HG03469 (cell line): Measurements from ENCODE around the gene RLN3.

ENCODE experiments used
- ATAC-seq: cut with Tn5 transposase; IDR thresholded peaks from one replicate; pipeline ENCODE4 v1.9.1; 2021; ENCODE audit warnings: mild to moderate bottlenecking, moderate library complexity, moderate number of reproducible peaks; ENCODE audit not compliant: unreplicated experiment

Gene RLN3

DNA sequence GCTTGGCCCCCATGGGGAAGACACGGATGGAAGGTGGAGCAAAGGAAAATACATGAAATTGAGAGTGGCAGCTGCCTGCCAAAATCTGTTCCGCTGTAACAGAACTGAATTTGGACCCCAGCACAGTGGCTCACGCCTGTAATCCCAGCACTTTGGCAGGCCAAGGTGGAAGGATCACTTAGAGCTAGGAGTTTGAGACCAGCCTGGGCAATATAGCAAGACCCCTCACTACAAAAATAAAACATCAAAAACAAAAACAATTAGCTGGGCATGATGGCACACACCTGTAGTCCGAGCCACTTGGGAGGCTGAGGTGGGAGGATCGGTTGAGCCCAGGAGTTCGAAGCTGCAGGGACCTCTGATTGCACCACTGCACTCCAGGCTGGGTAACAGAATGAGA is 24.5 kb downstream of the RLN3 start:
- no peak for ATAC-seq

DNA sequence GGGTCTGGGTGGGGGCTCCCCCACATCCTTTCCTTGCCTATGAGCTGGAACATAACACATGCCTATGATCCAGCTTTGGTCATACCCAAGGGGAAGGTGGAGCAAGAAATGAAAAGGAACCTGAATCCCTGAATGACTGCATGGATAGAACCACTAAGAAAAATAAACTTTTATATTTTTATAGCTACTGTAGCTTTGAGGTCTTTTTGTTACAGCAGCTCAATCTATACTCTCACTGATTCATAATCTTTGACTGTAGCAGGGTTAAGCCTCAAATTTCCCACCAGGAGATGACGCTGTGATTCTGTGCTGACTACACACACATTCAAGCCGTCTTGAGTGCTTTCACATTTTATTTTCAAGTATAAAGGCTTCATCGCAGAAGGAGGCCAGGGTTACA is 25.1 kb downstream of the RLN3 start:
- no peak for ATAC-seq

DNA sequence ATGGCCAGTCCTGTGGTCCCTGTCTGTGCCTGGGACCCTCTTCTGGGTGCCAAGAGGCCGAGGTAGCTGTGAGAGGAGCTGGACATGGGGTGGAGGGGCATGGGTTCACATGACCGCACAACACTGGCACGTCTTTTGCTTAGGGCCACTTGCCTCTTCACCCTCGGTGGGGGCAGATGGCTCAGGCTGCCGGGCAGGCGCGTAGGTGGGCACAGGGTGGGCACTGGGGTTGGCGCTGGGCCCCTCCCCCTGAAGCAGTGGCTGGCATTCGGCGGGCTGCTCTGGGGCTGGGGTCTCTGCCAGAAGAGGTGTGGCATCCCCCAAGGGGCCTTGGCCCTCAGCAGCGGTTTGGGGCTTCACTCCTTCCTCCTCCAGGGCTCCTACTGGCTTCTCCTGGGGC is 25.6 kb downstream of the RLN3 start:
- no peak for ATAC-seq

DNA sequence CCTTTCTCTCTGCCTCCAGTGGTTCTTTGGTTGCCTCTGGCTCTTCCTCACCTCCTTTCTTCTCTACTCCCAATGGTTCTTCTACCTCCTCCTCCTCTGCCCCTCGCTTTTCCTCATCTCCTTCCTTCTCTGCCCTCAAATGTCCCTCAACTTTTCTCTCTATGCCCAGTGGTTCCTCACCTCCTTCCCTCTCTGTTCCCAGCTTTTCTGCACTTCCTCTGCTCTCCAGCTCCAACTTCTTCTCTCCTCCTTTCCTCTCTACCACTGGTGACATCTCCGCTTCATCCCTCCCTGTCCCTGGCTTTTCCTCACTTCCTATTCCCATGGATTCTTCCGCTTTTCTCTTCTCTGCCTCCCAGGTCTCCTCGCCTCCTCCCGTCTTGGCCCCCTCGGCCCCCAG is 26.2 kb downstream of the RLN3 start:
- ATAC-seq: no peak

DNA sequence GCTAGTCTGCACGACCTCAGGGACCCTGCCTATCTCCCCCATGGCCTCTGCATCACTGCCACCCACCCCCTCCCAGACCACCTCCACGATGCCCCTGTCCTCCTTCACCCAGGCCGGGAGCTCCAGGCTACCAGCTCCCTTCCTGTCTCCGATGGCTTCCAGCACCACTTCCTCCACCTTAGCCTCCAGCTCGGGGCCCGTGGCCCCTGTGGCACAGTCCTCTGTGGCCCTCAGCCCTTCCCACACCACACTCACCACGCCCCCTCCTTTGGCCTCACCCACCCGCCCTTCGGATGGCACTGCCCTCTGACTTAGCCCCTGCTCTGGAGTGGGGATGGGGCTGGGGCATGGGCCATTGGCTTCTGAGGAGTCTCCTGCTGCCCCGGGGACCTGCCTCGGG is 26.8 kb downstream of the RLN3 start:
- ATAC-seq: no peak

DNA sequence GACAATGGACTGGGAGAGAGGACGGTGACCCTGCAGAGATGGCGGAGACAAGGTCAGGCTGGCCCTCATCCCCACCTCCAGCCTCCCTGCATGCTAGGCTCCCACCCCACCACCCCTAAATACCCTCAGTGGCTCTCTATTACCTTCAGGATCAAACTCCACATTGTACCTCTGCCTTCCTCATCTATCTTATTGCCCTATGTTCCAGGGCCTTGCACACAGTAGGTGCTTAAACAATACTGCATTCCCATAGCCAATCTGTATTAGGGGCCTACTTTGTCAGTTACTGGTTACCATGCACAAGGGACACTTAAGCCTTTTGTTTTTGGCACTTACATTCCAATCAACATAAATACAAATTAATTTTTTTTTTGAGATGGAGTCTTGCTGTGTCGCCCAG is 27.4 kb downstream of the RLN3 start:
- ATAC-seq: no peak

DNA sequence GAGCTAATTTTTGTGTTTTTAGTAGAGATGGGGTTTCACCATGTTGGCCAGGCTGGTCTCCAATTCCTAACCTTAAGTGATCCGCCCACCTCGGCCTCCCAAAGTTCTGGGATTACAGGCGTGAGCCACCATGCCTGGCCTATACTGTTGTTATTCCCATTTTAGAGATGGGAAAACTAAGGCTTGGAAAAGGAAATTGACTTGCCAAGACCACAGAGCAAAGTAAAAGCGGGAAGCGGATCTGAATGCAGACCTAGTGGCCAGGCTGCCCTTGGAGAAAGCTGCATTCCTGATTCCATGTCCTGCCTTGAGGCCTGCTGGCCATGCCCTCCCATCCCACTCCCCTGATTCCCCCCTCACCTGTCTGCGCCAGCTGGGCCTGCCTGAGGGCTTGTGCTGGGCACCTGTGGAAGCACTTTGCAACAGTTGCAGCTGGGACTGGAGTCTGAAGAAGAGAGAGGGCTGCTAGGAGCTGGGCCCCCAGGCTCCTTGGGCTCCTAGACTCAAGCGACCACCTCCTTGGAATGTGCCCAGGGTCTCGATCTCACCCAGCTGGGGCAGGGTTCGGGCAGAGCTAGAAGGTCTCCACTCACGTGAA is 28.2 kb downstream of the RLN3 start:
- ATAC-seq: no peak

DNA sequence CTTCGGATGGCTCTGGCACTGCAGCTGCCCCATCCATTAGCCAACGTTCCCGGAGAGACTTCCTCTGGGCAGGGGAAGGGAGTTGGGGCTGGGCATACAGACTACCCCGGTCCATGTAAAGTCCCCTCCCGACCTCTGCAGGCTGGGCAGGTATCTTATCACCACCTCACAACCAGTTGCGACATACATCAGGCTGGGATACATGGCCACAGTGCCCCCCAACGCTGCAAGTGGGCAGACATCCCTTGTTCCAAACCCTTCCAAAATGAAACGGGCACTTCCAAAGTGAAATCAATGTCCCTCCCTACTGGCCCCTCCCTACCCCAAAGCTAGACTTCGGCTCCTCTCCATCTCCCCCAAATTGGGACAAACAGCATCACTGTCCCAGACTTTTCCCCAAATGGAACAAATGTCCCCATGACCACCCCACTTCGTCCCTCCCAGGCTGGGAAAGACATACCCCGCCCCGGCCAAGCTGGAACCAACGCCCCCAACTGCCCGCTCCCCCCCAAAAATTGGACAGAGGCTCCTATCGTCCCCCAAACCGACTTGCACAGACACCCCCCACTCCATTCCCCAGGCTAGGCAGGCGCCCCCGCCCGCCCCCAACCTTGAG is 28.9 kb downstream of the RLN3 start:
- ATAC-seq: no peak

DNA sequence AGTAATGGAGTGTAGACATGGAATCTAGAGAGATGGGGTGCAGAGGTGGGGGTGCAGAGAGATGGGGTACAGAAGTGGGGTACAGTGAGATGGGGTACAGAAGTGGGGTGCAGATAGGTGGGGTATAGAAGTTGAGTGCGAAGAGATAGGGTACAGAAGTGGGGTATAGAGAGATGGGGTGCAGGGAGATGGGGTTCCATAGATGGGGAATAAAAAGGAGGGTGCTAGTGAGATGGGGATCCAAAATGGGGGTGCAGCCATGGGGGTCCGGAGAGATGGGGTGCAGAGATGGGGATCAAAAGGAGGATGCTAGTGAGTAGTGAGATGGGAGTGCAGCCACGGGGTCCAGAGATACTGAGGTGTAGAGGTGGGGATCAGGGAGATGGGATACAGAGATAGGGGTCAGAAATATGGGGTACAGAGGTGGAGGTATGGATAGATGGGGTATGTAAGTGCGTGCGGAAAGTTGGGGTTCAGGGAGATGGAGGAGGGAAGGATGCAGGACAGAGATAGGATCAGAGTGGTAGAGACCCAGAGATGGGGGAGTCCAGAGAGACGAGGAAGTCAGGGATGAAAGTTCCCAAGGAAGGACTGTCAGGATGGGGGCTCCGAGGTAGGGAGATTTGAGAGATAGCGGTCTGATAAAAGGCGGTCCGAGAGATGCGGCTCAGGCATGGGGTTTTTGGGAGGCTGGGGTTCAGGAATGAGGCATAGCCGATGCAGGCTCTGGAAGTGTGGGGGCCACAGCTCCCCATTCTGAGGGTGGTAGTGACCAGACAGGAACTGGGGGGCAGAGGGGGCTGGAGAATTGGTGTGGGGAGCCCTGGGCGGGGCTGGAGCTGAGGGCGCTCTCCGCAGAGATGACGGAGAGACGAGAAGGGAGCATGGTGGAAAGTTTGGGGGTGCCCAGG is 30.5 kb downstream of the RLN3 start:
- ATAC-seq: no peak

DNA sequence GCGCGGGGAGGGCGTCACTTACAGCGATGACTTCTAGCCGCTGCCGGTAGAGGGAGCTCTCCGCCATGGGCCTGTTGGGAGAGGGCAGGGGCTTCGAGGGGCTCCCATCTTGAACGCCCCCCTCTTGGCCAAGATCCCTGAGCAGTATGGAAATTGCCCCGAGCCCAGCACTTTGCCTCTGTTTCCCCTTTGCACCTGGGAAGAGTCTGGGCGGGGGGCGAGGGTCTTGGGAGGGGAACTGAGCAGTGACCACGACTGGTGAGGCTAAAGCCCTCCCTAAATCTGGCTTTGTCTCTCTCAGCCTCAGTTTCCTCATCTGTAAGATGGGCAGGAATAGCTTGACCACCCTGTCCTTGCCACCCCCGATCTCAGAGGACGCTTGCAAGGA is 31.1 kb downstream of the RLN3 start:
- no peak for ATAC-seq

DNA sequence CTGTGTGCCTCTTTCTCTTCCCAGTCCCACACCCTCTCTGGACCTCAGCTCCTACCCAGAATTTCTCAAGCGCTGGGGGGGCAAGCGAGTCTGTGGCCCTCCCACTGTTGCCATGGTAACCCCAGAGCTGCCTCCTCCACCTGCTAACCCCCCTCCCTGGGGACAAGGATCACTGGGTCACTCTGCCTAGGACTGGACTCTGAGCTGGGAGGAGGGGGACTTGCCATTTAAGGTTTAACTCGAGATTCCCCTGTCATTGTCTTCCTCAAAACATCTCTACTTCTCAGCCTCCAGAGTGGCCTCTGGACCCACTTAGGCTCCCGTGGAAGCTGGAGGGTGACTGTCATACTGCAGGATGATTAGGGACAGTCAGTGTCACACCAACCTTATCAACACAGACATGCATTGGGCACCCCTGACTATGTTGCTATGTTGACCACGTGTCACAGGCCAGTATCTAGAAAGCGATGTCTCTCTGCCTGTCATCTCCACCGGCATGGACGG is 31.8 kb downstream of the RLN3 start:
- ATAC-seq: no peak

DNA sequence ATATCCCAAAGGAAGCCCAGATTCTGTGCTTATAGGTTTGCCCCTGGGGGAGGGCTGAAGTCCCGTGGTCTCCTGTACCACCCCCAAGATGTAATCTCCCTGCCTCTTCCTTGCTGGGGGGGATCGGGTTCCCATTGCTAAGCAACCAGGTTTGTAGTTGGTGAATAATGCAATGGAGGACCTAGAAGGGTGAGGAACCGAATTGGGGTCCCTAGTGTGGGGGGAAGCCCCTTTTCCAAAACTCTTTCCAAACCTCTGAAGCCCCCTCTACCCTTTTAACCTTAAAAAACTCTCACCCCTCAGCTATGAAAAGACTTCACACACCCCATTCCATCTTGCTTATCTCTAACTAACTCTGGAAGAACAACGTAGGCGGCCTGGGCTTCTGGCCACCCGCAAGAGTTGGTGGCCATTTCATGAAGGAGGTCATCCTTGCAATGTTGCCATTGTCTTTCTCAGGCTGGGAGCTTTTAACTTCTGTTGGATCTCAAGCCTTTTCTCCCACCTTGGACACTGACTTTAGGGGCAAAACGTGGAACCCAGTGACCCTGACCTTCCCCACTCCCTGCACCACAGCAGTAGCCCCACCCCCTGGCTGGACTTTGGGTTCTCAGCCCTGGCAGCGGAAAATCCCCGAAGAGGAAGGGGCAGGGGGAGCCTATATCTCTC is 33.3 kb downstream of the RLN3 start:
- no peak for ATAC-seq

DNA sequence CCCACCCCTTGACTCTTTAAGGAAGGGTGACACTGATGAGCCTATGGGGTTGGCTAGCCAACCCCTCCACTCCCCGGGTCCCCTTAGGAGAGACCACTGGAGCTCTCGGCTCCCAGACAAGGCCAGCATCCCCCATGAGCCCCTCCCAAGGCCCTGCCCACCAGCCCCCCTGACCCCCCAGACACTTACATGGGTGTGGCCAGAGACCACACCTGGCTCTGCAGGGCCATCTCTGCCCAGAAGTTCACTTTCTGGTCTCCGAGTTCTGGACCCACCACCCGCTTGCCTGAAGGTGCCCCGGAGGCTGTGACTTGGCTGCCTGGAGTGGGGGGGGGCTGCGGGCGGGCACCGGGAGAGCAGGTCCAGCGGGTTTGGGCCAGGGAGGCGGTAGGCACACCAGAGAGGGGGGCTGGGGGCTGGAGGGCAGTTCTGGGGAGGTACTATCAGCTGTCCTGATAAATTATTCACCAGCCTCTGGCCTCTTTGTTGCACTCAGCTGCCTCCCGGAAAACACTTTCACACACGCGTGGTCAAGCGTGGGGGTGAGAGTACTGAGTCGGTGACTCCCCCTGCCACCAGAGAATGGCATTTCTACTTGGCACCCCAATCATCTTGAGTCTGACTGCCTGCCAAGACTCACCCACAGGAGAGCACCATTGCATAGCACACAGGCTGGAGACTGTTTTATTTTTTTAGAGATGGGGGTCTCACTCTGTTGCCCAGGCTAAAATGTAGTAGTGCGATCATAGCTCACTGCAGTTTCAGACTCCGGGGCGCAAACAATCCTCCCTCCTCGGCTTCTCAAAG is 34.0 kb downstream of the RLN3 start, which contains the start of gene PALM3:
Gene PALM3 (minus strand): TSS at position 326 of the 807 bp plus-strand sequence. CDS start 96 bp downstream, at position 230.
- no peak for ATAC-seq

DNA sequence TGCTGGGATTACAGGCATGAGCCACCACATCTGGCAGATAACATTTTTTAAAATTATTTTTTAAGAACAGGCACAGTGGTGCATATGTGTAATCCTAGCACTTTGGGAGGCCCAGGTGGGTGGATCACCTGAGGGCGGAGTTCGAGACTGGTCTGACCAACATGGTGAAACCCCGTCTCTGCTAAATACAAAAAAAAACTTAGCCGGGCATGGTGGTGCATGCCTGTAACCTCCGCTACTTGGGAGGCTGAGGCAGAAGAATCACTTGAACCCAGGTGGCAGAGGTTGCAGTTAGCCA is 34.6 kb downstream of the RLN3 start:
- no peak for ATAC-seq

DNA sequence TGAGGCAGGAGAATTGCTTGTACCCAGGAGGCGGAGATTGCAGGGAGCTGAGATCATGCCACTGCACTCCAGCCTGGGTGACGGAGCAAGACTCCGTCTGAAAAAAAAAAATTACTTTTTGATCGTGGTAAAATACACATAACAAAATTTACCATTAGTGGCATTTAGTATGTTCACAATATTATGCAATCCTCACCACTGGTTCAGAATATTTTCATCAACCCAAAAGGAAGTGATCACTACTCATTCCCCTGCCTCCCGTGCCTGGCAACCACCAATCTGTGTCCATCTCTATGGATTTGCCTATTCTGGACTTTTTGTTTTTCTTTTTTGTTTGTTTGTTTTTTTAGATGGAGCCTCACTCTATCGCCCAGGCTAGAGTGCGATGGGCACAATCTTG is 35.2 kb downstream of the RLN3 start:
- ATAC-seq: no peak

DNA sequence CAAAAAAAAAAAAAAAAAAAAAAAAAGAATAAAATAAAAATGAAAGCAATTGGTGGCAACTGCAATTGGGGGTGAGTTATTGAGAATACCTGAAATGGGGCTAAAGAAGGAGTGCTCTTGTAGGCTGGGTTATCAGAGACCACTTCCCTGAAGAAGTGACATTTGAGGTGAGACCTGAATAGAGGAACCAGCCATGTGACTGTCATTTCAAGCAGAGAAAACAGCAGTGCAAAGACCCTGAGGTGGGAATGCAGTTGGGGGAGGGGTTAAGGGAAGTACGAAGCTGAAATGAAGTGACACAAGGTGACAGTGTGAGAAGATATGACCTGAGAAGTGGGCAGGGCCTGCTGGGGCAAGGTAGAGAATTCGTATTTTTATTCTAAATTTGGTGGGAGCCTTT is 38.2 kb downstream of the RLN3 start:
- no peak for ATAC-seq

DNA sequence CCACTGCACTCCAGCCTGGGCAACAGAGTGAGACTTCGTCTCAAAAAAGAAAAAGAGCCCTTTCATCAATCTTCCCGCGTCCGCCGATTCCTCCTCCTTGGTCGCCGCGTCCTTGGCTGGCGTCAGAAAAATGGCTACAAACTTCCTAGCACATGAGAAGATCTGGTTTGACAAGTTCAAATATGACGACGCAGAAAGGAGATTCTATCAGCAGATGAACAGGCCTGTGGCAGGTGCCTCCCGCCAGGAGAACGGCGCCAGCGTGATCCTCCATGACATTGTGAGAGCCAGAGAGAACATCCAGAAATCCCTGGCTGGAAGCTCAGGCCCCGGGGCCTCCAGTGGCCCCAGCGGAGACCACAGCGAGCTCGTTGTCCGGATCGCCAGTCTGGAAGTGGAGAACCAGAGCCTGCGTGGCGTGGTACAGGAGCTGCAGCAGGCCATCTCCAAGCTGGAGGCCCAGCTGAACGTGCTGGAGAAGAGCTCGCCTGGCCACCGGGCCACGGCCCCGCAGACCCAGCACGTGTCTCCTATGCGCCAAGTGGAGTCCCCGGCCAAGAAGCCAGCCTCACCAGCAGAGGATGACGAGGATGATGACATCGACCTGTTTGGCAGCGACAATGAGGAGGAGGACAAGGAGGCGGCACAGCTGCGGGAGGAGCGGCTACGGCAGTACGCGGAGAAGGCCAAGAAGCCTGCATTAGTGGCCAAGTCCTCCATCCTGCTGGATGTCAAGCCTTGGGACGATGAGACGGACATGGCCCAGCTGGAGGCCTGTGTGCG is 42.5 kb downstream of the RLN3 start:
- no peak for ATAC-seq

DNA sequence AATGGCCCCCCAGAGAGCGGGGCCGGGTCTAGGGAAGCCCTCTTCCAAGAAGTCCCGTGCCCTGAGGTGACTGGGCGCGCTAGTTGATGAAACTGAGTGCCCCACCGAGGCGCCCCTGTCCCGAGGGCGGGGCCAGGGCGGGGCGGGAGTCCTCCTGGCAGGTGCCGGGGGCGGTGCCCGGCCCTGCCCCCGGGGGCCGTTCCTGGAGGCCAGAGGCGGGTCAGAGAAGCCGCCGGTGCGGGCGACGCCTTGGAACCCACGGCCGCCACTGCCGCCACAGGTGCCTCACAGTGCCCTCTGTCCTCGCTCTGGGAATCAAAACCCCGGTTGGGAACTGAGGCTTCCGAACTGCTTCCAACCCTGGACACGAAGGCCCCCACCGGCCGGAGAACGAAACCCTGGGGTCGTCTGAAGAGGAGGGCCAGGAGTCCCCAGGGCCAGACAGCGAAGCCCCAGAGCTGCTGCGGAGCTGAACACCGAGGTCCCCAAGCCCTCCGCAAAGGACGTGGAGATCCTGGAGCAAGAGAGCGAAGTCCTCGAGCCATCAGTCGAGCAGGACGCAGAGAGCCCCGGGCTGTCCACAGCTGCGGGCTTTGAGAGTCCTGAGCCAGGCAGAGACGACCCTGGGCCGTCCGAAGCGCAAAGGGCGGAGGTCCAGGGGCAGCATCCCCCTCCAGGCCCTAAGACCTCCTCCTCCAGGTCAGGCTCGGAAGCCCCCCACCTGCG is 44.8 kb downstream of the RLN3 start, which contains the start of gene MISP3:
Gene MISP3 (plus strand): TSS at position 252 of the 726 bp plus-strand sequence. CDS start 524 bp downstream, outside the sequence.
- ATAC-seq: no peak
